HEK293 (cell line): ENCODE data around the gene USP3.

Experiments used
- GLI2 ChIP-seq: fragments of 450-650 bp; formaldehyde crosslinking; IDR thresholded peaks from 2 replicates; pipeline ENCODE4; 2017; ENCODE audit warnings: missing biosample characterization, missing genetic modification characterization, low read depth, borderline replicate concordance
- HOXC10 ChIP-seq: sonication (generic); formaldehyde crosslinking; IDR thresholded peaks from 2 replicates; pipeline ENCODE4 v1.8.1; 2023; ENCODE audit warnings: mild to moderate bottlenecking, missing genetic modification reagents
- IKZF3 ChIP-seq: fragments of 450-650 bp; IDR thresholded peaks from 2 replicates; pipeline ENCODE4 v1.5.0; 2018; ENCODE audit warnings: missing biosample characterization, mild to moderate bottlenecking, missing genetic modification characterization, moderate library complexity
- KLF8 ChIP-seq: fragments of 450-650 bp; formaldehyde crosslinking; IDR thresholded peaks from 2 replicates; pipeline ENCODE4 v1.5.1; 2016; ENCODE audit warnings: missing biosample characterization, missing genetic modification characterization
- MZF1 ChIP-seq: fragments of 450-650 bp; formaldehyde crosslinking; IDR thresholded peaks from 2 replicates; pipeline ENCODE4 v1.5.1; 2017; ENCODE audit warnings: missing biosample characterization, missing genetic modification characterization, borderline replicate concordance
- PRDM6 ChIP-seq: fragments of 450-650 bp; formaldehyde crosslinking; IDR thresholded peaks from 2 replicates; pipeline ENCODE4 v1.5.1; 2017; ENCODE audit warnings: missing biosample characterization, missing genetic modification characterization
- SALL2 ChIP-seq: fragments of 450-650 bp; formaldehyde crosslinking; IDR thresholded peaks from 2 replicates; pipeline ENCODE4 v1.5.0; 2017; ENCODE audit warnings: missing biosample characterization, mild to moderate bottlenecking, missing genetic modification characterization, borderline replicate concordance
- ZBTB1 ChIP-seq: fragments of 450-650 bp; formaldehyde crosslinking; IDR thresholded peaks from 2 replicates; pipeline ENCODE4 v1.5.1; 2016; ENCODE audit warnings: missing biosample characterization, missing genetic modification characterization
- ZBTB49 ChIP-seq: fragments of 450-650 bp; formaldehyde crosslinking; IDR thresholded peaks from 2 replicates; pipeline ENCODE4 v1.5.1; 2016; ENCODE audit warnings: missing biosample characterization, missing genetic modification characterization, low read depth
- ZNF114 ChIP-seq: fragments of 450-650 bp; formaldehyde crosslinking; IDR thresholded peaks from 2 replicates; pipeline ENCODE4 v1.5.0; 2017; ENCODE audit warnings: missing biosample characterization, missing genetic modification characterization
- ZNF175 ChIP-seq: fragments of 450-650 bp; formaldehyde crosslinking; IDR thresholded peaks from 2 replicates; pipeline ENCODE4 v1.5.1; 2016; ENCODE audit warnings: missing biosample characterization, missing genetic modification characterization
- ZNF184 ChIP-seq: fragments of 450-650 bp; IDR thresholded peaks from 2 replicates; pipeline ENCODE4 v1.5.1; 2018; ENCODE audit warnings: missing biosample characterization, mild to moderate bottlenecking, missing genetic modification characterization
- ZNF266 ChIP-seq: fragments of 450-650 bp; formaldehyde crosslinking; IDR thresholded peaks from 2 replicates; pipeline ENCODE4 v1.5.1; 2016; ENCODE audit warnings: missing biosample characterization, missing genetic modification characterization, low read depth
- ZNF274 ChIP-seq, 2 experiments: fragments of 200-500 bp in 1 of 2; fragments of 450-650 bp in 1 of 2; sonication (Bioruptor generic) in 1 of 2; formaldehyde crosslinking in 1 of 2; IDR thresholded peaks; 2 replicates each; pipeline versions ENCODE4 v1.5.1 to v1.6.1; 2014 to 2016; ENCODE audit warnings: borderline replicate concordance in 1 of 2, inconsistent platforms in 1 of 2, low read length in 1 of 2, missing biosample characterization in 1 of 2, missing genetic modification characterization in 1 of 2
- ZNF335 ChIP-seq: fragments of 450-650 bp; formaldehyde crosslinking; conservative IDR thresholded peaks from 2 replicates; pipeline ENCODE4 v1.5.1; 2016; ENCODE audit warnings: missing biosample characterization, missing genetic modification characterization
- ZNF341 ChIP-seq: fragments of 450-650 bp; formaldehyde crosslinking; IDR thresholded peaks from 2 replicates; pipeline ENCODE4; 2016; ENCODE audit warnings: low read depth, missing biosample characterization, missing genetic modification characterization
- ZNF416 ChIP-seq: fragments of 450-650 bp; formaldehyde crosslinking; IDR thresholded peaks from 2 replicates; pipeline ENCODE4 v1.5.1; 2016; ENCODE audit warnings: missing biosample characterization, missing genetic modification characterization
- ZNF433 ChIP-seq: fragments of 450-650 bp; formaldehyde crosslinking; IDR thresholded peaks from 2 replicates; pipeline ENCODE4 v1.5.1; 2016; ENCODE audit warnings: missing biosample characterization, missing genetic modification characterization, low read depth
- ZNF449 ChIP-seq: fragments of 450-650 bp; formaldehyde crosslinking; IDR thresholded peaks from 2 replicates; pipeline ENCODE4 v1.5.1; 2017; ENCODE audit warnings: missing biosample characterization, mild to moderate bottlenecking, missing genetic modification characterization, moderate library complexity
- ZNF549 ChIP-seq: fragments of 450-650 bp; IDR thresholded peaks from 2 replicates; pipeline ENCODE4 v1.5.1; 2018; ENCODE audit warnings: missing biosample characterization, missing genetic modification characterization, mild to moderate bottlenecking, inconsistent platforms, moderate library complexity
- ZNF555 ChIP-seq: fragments of 450-650 bp; formaldehyde crosslinking; conservative IDR thresholded peaks from 2 replicates; pipeline ENCODE4 v1.5.1; 2017; ENCODE audit warnings: missing biosample characterization, mild to moderate bottlenecking, missing genetic modification characterization, inconsistent platforms
- ZNF558 ChIP-seq: fragments of 450-650 bp; formaldehyde crosslinking; IDR thresholded peaks from 2 replicates; pipeline ENCODE4 v1.5.1; 2016; ENCODE audit warnings: missing biosample characterization, missing genetic modification characterization
- ZNF571 ChIP-seq: fragments of 450-650 bp; formaldehyde crosslinking; IDR thresholded peaks from 2 replicates; pipeline ENCODE4 v1.5.0; 2017; ENCODE audit warnings: missing biosample characterization, missing genetic modification characterization
- ZNF585B ChIP-seq: fragments of 450-650 bp; formaldehyde crosslinking; IDR thresholded peaks from 2 replicates; pipeline ENCODE4 v1.5.1; 2016; ENCODE audit warnings: missing biosample characterization, missing genetic modification characterization
- ZNF664 ChIP-seq: fragments of 450-650 bp; formaldehyde crosslinking; IDR thresholded peaks from 2 replicates; pipeline ENCODE4 v1.5.1; 2016; ENCODE audit warnings: missing biosample characterization, missing genetic modification characterization
- ZNF692 ChIP-seq: fragments of 450-650 bp; formaldehyde crosslinking; IDR thresholded peaks from 2 replicates; pipeline ENCODE4 v1.5.1; 2016; ENCODE audit warnings: missing biosample characterization, missing genetic modification characterization
- ZNF791 ChIP-seq: fragments of 450-650 bp; formaldehyde crosslinking; IDR thresholded peaks from 2 replicates; pipeline ENCODE4 v1.5.1; 2016; ENCODE audit warnings: missing biosample characterization, missing genetic modification characterization
- ZSCAN18 ChIP-seq: fragments of 450-650 bp; formaldehyde crosslinking; IDR thresholded peaks from 2 replicates; pipeline ENCODE4 v1.5.1; 2016; ENCODE audit warnings: missing biosample characterization, missing genetic modification characterization
- ZSCAN23 ChIP-seq: fragments of 450-650 bp; formaldehyde crosslinking; IDR thresholded peaks from 2 replicates; pipeline ENCODE4 v1.5.1; 2016; ENCODE audit warnings: missing biosample characterization, missing genetic modification characterization
- ZSCAN30 ChIP-seq: fragments of 450-650 bp; IDR thresholded peaks from 2 replicates; pipeline ENCODE4 v1.5.1; 2018; ENCODE audit warnings: missing biosample characterization, mild to moderate bottlenecking, missing genetic modification characterization, moderate library complexity

Gene USP3

GRCh38 chr15:63601026-63601703 lies 96.8 kb downstream of the USP3 start (continued):
- TF ChIP-seq ZSCAN18 (no peak), ZNF449 (tag by site-specific recombination) (no peak), ZNF791 (tag by site-specific recombination) (no peak), IKZF3 (tag by site-specific recombination) (0 out of 2 replicates have a peak, but pooled peaks have one; percentile 23), ZNF266 (no peak), ZNF692 (no peak), ZNF664 (no peak), ZBTB1 (no peak), ZNF274 (IDR thresholded peaks at IDR 0.05; ENCODE audit: low read length) (no peak), ZNF274 (tag by site-specific recombination; IDR thresholded peaks at IDR 0.05; ENCODE audit: borderline replicate concordance) (no peak), ZNF585B (tag by site-specific recombination) (no peak), KLF8 (tag by site-specific recombination) (0 out of 2 replicates have a peak, but pooled peaks have one; percentile 9), ZSCAN30 (tag by site-specific recombination) (no peak), ZSCAN23 (tag by site-specific recombination) (no peak), ZNF558 (tag by site-specific recombination) (no peak), ZNF175 (tag by site-specific recombination) (no peak), ZNF416 (no peak), ZNF335 (tag by site-specific recombination) (peak; percentile 52), ZNF433 (tag by site-specific recombination) (no peak), SALL2 (no peak), ZNF571 (tag by site-specific recombination) (no peak), ZNF555 (tag by site-specific recombination) (no peak), ZNF549 (tag by site-specific recombination) (no peak), MZF1 (tag by site-specific recombination) (no peak), ZNF114 (no peak), GLI2 (no peak), ZNF184 (tag by site-specific recombination) (no peak), ZBTB49 (tag by site-specific recombination) (no peak), ZNF341 (tag by site-specific recombination) (peak; percentile 95), PRDM6 (no peak), HOXC10 (CRISPR knock-in tag) (no peak)
